Activated CD8-positive, alpha-beta memory T cell treated with anti-CD3 and anti-CD28 coated beads, Interleukin-2, amount 50 U/mL, for 1 hour (primary cell): ENCODE measurements around the gene ZC3H18.

Experiments
- DNase-seq: peaks from one replicate; pipeline ENCODE4 v3.0.0-alpha.2; 2020; ENCODE audit errors: extremely low read depth

The ZC3H18 gene

GRCh38 chr16:88623858-88624257, 53.7 kb downstream of the ZC3H18 start:
- DNase-seq = no peak

- DNase-seq = no peak
Observed at GRCh38 chr16:88624481-88624880, 54.3 kb downstream of the ZC3H18 start.

GRCh38 chr16:88624977-88625576, 54.9 kb downstream of the ZC3H18 start:
- DNase-seq = no peak

GRCh38 chr16:88626646-88627045, 56.4 kb downstream of the ZC3H18 start:
- no peak for DNase-seq

GRCh38 chr16:88627531-88628411, 57.6 kb downstream of the ZC3H18 start:
- no peak for DNase-seq

GRCh38 chr16:88628512-88628974, 58.3 kb downstream of the ZC3H18 start:
- no peak for DNase-seq

GRCh38 chr16:88629835-88630234, 59.6 kb downstream of the ZC3H18 start:
- no peak for DNase-seq

GRCh38 chr16:88630433-88630832, 60.2 kb downstream of the ZC3H18 start:
- no peak for DNase-seq

- no peak for DNase-seq
Observed at GRCh38 chr16:88630941-88631340, 60.7 kb downstream of the ZC3H18 start.

GRCh38 chr16:88631384-88631783, 61.2 kb downstream of the ZC3H18 start:
- DNase-seq = no peak

- DNase-seq = no peak
Observed at GRCh38 chr16:88631920-88632586, 61.9 kb downstream of the ZC3H18 start.

- no peak for DNase-seq
Observed at GRCh38 chr16:88632587-88632930, 62.4 kb downstream of the ZC3H18 start.

- DNase-seq = no peak
Observed at GRCh38 chr16:88633684-88634140, 63.5 kb downstream of the ZC3H18 start.

GRCh38 chr16:88634141-88634993, 64.2 kb downstream of the ZC3H18 start:
- DNase-seq = no peak

GRCh38 chr16:88634994-88635670, 64.9 kb downstream of the ZC3H18 start:
- no peak for DNase-seq

- no peak for DNase-seq
Observed at GRCh38 chr16:88635671-88636319, 65.6 kb downstream of the ZC3H18 start.

- no peak for DNase-seq
Observed at GRCh38 chr16:88636488-88637265, 66.5 kb downstream of the ZC3H18 start.

- no peak for DNase-seq
Observed at GRCh38 chr16:88638323-88639230, 68.4 kb downstream of the ZC3H18 start, which contains the start of gene IL17C. Gene IL17C (plus strand): TSS chr16:88638572. CDS start chr16:88638642, 70 bp downstream.
